SJCRH30 (cell line): ENCODE measurements around the gene JPH3. TPM values are rescaled to one million over a fixed set of nuclear protein-coding genes. Genes with fewer than 3 reads are reported as not detected.

Experiments
- DNase-seq, 2 experiments: peaks; one replicate each; pipeline ENCODE4 v3.0.0-alpha.2; 2015 to 2020
- H3K27ac ChIP-seq: fragments of 250-450 bp; sonication (Bioruptor Pico); 2 replicates; pipeline ENCODE4 v1.5.1; 2020; ENCODE audit warnings: mild to moderate bottlenecking, moderate library complexity
- H3K27me3 ChIP-seq: fragments of 250-450 bp; sonication (Bioruptor Pico); 2 replicates; pipeline ENCODE4 v1.5.1; 2020; ENCODE audit warnings: mild to moderate bottlenecking, moderate library complexity
- H3K36me3 ChIP-seq: fragments of 250-450 bp; sonication (Bioruptor Pico); 2 replicates; pipeline ENCODE4 v1.5.1; 2020; ENCODE audit warnings: mild to moderate bottlenecking, moderate library complexity
- H3K4me1 ChIP-seq: fragments of 250-450 bp; sonication (Bioruptor Pico); 2 replicates; pipeline ENCODE4 v1.5.1; 2020; ENCODE audit warnings: mild to moderate bottlenecking, moderate library complexity
- H3K4me3 ChIP-seq: fragments of 250-450 bp; sonication (Bioruptor Pico); 2 replicates; pipeline ENCODE4 v1.5.1; 2020; ENCODE audit warnings: mild to moderate bottlenecking, moderate library complexity
- H3K9me3 ChIP-seq: fragments of 250-450 bp; sonication (Bioruptor Pico); replicated peaks from 2 replicates; pipeline ENCODE4 v1.5.1; 2020; ENCODE audit warnings: mild to moderate bottlenecking, moderate library complexity
- total RNA-seq: library from RNA; depleted of rRNA; stranded (reverse); fragments of >200 nt; shearing (Covaris generic); gene quantifications from 2 replicates; pipeline ENCODE4 v1.2.3, GENCODE V29; 2014; rRNA removed

JPH3 gene
- total RNA-seq, result not detected in 2 replicates

DNA sequence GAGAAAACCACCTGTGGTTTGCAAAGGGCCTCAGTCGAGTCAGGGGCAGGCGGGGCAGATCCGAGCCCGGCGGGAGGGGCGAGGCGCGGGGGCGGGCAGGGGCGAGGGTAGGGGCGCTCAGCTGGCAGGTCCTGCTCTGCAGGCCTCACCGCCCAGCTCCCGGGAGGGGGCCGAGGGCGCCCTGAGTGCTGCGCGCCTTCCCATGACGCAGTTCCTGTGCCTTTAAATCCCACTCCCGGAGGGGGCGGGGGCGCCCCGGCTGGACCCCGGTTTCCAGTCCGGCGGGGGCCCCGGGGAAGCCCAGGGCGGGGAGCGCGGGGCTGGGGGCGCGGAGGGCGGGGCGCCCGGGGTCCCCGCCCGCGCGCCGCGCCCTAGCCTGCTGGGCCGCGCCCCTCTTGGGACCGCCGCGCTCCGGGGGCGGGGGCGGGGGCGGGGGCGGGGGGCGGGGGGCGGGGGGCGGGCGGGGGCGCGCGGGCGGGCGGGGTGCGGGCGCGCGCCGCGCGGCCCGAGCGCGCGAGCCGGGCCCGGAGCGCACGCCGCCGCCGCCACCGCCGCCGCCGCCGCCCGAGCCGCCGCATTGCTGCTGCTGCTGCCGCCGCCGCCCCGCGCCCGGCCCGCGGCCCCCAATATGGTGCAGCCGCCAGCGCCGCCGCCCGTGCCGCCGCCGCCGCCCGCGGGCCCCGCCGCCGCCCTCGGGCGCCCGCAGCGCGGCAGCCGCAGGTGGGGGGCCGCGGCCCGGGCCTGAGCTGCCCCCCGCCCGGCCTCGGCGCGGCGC is at the start of gene JPH3:
JPH3 (plus strand) TSS at position 508 of the 775 bp plus-strand sequence. CDS start 639 bp downstream, outside the sequence.
- no peak for DNase-seq
- Histone ChIP-seq H3K4me1 (no peaks in the 10 kb centered on the region), H3K9me3 (no peaks in the 10 kb centered on the region), H3K27ac (no peak within 1 kb of the TSS), H3K4me3 (no peak within 1 kb of the TSS), H3K36me3 (no peaks in the 10 kb centered on the region), H3K27me3 (no peaks in the 10 kb centered on the region; the same call in 1 of the 2 replicates)

DNA sequence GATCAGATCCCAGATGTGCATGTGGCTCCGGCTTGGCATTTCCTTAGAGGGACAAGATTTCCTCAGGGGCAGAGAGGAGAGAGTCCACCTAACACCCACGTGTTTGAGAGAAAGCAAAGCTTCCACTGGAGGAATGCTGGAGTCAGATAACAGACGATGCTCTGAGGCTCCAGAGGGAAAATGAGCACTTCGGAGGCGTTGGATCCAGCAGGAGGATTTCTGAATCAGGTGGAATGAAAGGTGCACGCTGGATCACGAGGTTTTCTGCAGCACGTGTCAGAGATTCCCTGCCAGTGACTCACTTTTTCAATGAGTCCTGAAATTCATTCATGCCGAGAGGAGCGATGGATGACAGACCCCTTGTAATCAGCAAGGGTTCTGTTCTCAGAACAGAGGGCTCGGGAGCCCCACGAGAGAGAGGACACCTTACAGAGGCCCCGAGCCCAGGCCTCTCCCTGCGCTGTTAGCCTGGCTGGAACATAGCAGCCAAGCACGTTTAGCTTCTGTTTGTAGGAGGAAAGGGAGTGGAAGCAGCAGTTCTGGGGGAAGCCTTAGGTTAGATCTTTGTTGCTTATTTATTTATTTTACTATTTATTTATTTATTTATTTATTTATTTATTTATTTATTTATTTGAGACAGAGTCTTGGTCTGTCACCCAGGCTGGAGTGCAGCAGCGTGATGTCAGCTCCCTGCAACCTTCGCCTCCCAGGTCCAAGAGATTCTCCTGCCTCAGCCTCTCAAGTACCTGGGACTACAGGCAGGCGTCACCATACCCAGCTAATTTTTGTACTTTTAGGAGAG is 49.3 kb upstream of the JPH3 start:
- Histone ChIP-seq H3K27me3 (no peaks in the 10 kb centered on the region), H3K9me3 (no peaks in the 10 kb centered on the region), H3K36me3 (no peaks in the 10 kb centered on the region), H3K27ac (no peak overlapping the region), H3K4me3 (no peak overlapping the region), H3K4me1 (peaks cover 9% of the 10 kb centered on the region; the same call in 1 of the 2 replicates)
- no peak for DNase-seq

DNA sequence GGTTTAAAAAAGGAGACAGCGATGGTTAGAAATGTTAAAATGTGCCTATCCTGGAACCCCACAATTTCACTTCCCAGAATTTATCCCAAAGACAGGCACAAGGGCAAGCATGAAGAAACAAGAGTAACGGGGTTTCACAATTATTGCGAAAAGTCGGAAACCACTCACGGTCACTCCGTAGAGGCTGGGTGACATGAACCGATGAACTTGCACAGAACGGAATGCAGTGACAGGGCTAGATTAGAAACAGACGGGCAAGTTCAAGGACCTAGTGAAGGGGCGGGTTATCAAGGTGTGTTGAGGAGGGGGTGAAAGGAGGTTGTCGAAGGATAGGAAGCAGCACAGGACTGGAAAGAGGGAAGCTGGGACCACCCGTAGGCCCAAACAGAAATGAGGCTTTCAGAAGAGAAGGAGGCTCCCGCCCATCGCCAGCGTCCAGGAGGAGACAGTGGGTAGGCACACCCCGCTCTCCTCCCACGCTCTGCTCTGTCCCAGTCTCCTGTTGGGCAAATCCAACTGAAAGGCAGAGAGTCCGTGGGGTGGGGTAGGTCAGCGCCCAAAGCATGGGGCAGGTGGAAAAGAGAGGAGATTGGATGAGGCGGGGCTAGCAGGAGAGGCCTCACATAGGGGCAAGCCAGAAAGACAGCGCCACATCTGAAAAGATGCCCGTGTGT is 47.4 kb upstream of the JPH3 start:
- no peaks in the 10 kb centered on the region for H3K36me3 ChIP-seq
- no peak overlapping the region for H3K4me3 ChIP-seq
- no peak overlapping the region for H3K27ac ChIP-seq
- H3K27me3 ChIP-seq, result no peaks in the 10 kb centered on the region
- peaks cover 9% of the 10 kb centered on the region; the same call in 1 of the 2 replicates for H3K4me1 ChIP-seq
- DNase-seq, result no peak
- no peaks in the 10 kb centered on the region for H3K9me3 ChIP-seq

DNA sequence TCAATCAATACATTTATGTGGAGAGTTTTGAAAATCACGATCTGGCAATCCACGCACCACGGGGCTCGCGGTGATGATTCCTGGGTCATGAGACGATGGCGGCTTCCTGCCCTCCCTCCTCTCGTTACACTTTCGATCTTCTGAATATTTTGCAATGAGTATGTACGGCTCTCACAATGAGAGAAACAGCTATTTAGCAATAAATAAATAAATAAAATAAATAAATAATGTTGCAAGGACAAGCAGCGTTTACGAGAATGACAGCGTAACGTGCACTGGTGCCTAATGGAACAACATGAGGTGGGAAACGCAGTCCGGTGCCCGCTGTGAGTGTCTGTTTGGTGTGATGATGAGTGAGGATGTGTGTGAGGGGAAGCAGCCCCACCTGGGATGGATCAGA is 46.7 kb upstream of the JPH3 start:
- no peaks in the 10 kb centered on the region for H3K36me3 ChIP-seq
- peaks cover 9% of the 10 kb centered on the region; the same call in 1 of the 2 replicates for H3K4me1 ChIP-seq
- no peaks in the 10 kb centered on the region for H3K27me3 ChIP-seq
- no peak for DNase-seq
- H3K9me3 ChIP-seq, result no peaks in the 10 kb centered on the region
- H3K27ac ChIP-seq, result no peak overlapping the region
- no peak overlapping the region for H3K4me3 ChIP-seq

GRCh38 chr16:87556941-87557459 is 45.3 kb upstream of the JPH3 start:
- Histone ChIP-seq H3K36me3 (no peaks in the 10 kb centered on the region), H3K9me3 (no peaks in the 10 kb centered on the region), H3K27me3 (no peaks in the 10 kb centered on the region), H3K4me3 (no peak overlapping the region), H3K27ac (no peak overlapping the region), H3K4me1 (peaks cover 9% of the 10 kb centered on the region; the same call in 1 of the 2 replicates)
- DNase-seq, result peak; percentile 69 to 76

- no peak overlapping the region for H3K27ac ChIP-seq
- H3K4me3 ChIP-seq, result no peak overlapping the region
- H3K27me3 ChIP-seq, result no peaks in the 10 kb centered on the region
- H3K9me3 ChIP-seq, result no peaks in the 10 kb centered on the region
- no peaks in the 10 kb centered on the region for H3K36me3 ChIP-seq
- H3K4me1 ChIP-seq, result peaks cover 9% of the 10 kb centered on the region; the same call in 1 of the 2 replicates
- DNase-seq, result no peak
Measured at GRCh38 chr16:87558682-87559081, 43.6 kb upstream of the JPH3 start.

DNA sequence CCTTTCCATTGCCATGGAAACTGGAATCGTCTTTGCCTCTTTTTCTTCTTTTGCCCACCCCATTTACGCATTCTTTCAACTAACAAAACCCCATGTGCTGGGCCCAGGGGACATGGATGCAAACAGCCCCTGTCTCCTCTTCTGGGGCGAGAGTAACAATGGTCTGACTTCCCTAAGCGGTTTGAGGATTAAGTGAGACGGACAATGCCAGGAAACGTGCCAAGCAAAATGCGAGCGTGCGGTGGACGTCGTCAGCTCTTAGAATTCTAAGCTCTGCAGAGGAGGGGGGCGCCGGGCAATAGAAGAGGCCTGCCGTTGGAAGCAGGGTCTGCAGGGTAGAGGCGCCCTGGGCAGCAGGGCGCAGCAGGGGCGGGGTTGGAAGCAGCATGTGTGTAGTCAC is 42.4 kb upstream of the JPH3 start:
- Histone ChIP-seq H3K27me3 (no peaks in the 10 kb centered on the region), H3K36me3 (no peaks in the 10 kb centered on the region), H3K4me3 (no peak overlapping the region), H3K9me3 (no peaks in the 10 kb centered on the region), H3K4me1 (peaks cover 9% of the 10 kb centered on the region; the same call in 1 of the 2 replicates), H3K27ac (no peak overlapping the region)
- DNase-seq, result no peak

DNA sequence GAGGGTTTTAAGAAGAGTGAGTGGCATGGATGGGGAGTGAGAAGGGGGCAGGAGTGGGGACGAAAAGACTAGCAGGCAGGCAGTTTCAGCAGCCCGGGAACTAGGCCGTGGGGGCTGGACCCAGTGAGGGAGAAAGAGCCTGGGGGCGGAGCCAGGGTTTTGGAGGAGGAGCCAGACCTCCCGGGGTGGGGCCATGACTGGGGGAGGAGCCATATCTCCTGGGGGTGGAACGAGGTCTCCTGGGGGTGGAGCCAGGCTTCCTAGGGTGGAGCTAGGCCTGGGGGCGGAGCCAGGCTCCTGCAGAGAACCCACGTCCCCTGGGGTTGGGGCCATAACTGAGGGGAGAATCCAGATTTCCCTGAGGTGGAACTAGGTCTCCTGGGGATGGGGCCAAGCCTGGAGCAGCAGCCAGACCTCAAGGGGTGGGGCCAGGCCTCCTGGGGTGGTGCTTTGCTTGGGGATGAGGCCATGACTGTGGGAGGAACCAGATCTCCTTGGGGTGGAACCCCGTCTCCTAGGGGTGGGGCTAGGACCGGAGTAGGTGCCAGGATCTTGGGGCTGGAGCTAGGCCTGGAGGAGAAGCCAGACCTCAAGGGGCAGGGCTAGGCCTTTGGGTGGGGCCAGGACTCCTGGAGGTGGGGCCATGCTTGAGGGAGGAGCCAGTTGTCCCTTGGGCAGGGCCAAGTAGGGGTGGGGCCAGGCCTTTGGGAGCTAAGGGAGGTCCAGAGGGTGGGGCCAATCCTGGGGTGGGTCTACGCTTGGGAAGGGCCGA is 41.7 kb upstream of the JPH3 start:
- Histone ChIP-seq H3K27ac (no peak overlapping the region), H3K4me3 (no peak overlapping the region), H3K36me3 (no peaks in the 10 kb centered on the region), H3K27me3 (no peaks in the 10 kb centered on the region), H3K4me1 (peaks cover 9% of the 10 kb centered on the region; the same call in 1 of the 2 replicates), H3K9me3 (no peaks in the 10 kb centered on the region)
- peak; percentile 14 to 24 for DNase-seq

GRCh38 chr16:87561200-87562105 is 40.9 kb upstream of the JPH3 start:
- no peak overlapping the region for H3K4me3 ChIP-seq

GRCh38 chr16:87562201-87562600 is 40.1 kb upstream of the JPH3 start:
- no peaks in the 10 kb centered on the region for H3K36me3 ChIP-seq
- DNase-seq, result no peak
- H3K27ac ChIP-seq, result no peak overlapping the region
- no peaks in the 10 kb centered on the region for H3K9me3 ChIP-seq
- H3K4me1 ChIP-seq, result peaks cover 4% of the 10 kb centered on the region; the same call in 1 of the 2 replicates
- no peak overlapping the region for H3K4me3 ChIP-seq
- no peaks in the 10 kb centered on the region for H3K27me3 ChIP-seq

More at GRCh38 chr16:87561200-87562105, 40.9 kb upstream of the JPH3 start:
- no peak for DNase-seq
- no peak overlapping the region for H3K27ac ChIP-seq
- H3K27me3 ChIP-seq, result no peaks in the 10 kb centered on the region
- peaks cover 9% of the 10 kb centered on the region; the same call in 1 of the 2 replicates for H3K4me1 ChIP-seq
- H3K9me3 ChIP-seq, result no peaks in the 10 kb centered on the region
- no peaks in the 10 kb centered on the region for H3K36me3 ChIP-seq

DNA sequence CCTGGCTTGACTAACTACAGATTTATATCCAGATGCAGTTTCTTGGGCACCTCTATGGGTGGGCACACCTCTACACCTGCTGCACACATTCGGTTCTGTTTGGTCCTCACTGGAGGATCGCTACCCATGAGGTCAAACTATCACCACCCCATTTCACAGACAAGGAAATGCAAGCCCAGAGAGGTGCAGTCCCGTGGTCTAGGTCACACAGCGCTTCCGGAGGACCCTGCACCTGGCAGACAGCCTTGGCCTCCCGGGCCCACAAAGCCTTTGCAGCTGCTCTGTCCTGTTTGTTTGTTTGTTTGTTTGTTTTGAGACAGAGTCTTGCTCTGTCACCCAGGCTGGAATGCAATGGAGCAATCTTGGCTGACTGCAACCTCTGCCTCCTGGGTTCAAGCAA is 39.3 kb upstream of the JPH3 start:
- Histone ChIP-seq H3K9me3 (no peaks in the 10 kb centered on the region), H3K27ac (no peak overlapping the region), H3K4me1 (no peaks in the 10 kb centered on the region), H3K27me3 (no peaks in the 10 kb centered on the region), H3K4me3 (no peak overlapping the region), H3K36me3 (no peaks in the 10 kb centered on the region)
- DNase-seq, result no peak

DNA sequence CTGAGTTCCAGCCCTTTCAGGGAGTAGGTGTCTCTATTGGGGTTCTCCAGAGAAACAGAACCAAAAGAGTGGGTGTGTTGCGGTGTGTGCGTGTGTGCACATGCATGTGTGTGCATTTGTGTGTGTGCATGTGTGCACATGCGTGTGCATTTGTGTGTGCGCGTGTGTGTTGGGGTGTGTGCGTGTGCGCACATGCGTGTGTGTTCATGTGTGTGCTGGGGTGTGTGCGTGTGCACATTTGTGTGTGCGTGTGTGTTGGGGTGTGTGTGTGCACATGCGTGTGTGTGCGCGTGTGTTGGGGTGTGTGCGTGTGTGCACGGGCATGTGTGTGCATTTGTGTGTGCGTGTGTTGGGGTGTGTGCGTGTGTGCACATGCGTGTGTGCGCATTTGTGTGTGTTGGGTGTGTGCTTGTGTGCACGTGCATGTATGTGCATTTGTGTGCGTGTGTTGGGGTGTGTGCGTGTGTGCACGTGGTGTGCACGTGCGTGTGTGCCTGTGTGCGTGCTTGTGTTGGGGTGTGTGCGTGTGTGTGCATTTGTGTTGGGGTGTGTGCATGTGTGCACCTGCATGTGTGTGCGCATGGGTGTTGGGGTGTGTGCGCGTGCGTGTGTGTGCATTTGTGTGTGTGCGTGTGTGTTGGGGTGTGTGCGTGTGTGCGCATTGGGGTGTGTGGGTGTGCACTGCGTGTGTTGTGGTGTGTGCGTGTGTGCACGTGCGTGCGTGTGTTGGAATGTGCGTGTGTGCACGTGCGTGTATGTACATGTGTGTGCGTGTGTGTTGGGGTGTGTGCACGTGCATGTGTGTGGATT is 38.4 kb upstream of the JPH3 start:
- H3K9me3 ChIP-seq, result no peaks in the 10 kb centered on the region
- DNase-seq, result no peak
- H3K27me3 ChIP-seq, result no peaks in the 10 kb centered on the region
- no peak overlapping the region for H3K27ac ChIP-seq
- no peaks in the 10 kb centered on the region for H3K4me1 ChIP-seq
- no peak overlapping the region for H3K4me3 ChIP-seq
- H3K36me3 ChIP-seq, result no peaks in the 10 kb centered on the region

DNA sequence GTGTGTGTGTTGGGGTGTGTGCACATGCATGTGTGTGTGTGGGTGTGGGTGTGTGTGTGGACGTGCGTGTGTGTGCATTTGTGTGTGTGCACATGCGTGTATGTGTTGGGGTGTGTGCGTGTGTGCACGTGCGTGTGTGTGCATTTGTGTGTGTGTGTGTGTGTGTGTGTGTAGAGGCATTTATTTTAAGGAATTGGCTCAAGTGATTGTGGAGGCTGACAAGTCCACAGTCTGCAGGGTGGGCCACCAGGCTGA is 37.9 kb upstream of the JPH3 start:
- no peaks in the 10 kb centered on the region for H3K36me3 ChIP-seq
- no peak overlapping the region for H3K4me3 ChIP-seq
- no peaks in the 10 kb centered on the region for H3K9me3 ChIP-seq
- no peak overlapping the region for H3K27ac ChIP-seq
- DNase-seq, result no peak
- no peaks in the 10 kb centered on the region for H3K27me3 ChIP-seq
- no peaks in the 10 kb centered on the region for H3K4me1 ChIP-seq
